Measurements from ENCODE around the gene SLC25A41.

DNA sequence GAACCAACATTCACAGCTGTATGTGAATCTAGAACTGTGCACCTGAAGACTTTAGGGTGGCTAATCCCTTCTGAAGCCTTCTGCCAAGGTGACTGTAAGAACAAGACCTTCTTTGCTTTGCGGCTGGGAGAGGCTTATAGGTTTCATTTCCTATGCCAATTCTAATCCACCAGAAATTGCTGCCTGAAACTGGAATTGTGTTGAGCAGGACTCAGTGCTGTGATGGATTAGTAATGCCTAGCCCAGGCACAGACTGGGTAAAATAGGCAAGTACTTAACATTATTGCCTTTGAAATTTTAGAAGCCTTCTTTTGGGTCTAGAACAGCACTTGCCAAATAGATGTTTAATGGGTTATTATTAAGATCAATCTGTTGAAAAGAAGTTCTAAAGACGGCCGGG, 14.5 kb upstream of the SLC25A41 start:
- TF ChIP-seq MYC (IDR thresholded peaks at IDR 0.05; ENCODE audit: low read depth, low read length) (no peak), POLR2A (IDR thresholded peaks at IDR 0.05; ENCODE audit: extremely low read depth, insufficient read length) (no peak)
- TF ChIP-seq, protein P1, sequence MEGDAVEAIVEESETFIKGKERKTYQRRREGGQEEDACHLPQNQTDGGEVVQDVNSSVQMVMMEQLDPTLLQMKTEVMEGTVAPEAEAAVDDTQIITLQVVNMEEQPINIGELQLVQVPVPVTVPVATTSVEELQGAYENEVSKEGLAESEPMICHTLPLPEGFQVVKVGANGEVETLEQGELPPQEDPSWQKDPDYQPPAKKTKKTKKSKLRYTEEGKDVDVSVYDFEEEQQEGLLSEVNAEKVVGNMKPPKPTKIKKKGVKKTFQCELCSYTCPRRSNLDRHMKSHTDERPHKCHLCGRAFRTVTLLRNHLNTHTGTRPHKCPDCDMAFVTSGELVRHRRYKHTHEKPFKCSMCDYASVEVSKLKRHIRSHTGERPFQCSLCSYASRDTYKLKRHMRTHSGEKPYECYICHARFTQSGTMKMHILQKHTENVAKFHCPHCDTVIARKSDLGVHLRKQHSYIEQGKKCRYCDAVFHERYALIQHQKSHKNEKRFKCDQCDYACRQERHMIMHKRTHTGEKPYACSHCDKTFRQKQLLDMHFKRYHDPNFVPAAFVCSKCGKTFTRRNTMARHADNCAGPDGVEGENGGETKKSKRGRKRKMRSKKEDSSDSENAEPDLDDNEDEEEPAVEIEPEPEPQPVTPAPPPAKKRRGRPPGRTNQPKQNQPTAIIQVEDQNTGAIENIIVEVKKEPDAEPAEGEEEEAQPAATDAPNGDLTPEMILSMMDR (IDR thresholded peaks at IDR 0.05; ENCODE audit: low read depth, low read length): no peak

Measured in NB4 (cell line).